HG03565 (cell line): ENCODE data around the gene SLC2A1.
A peak's percentile ranks its signal among the peaks of the same experiment; 100 is the strongest.

Experiments used
- ATAC-seq: cut with Tn5 transposase; IDR thresholded peaks from one replicate; pipeline ENCODE4 v1.9.1; 2021; ENCODE audit warnings: mild to moderate bottlenecking, moderate library complexity; ENCODE audit not compliant: unreplicated experiment

The SLC2A1 gene

GRCh38 chr1:42958488-42959319, at the start of gene SLC2A1:
Gene SLC2A1 (minus strand): TSS chr1:42958868. CDS start chr1:42958651, 217 bp downstream.
- peak; percentile 59 for ATAC-seq

GRCh38 chr1:43007377-43008114, 48.9 kb upstream of the SLC2A1 start:
- ATAC-seq = no peak

- ATAC-seq = no peak
Observed at GRCh38 chr1:43005460-43006361, 47.0 kb upstream of the SLC2A1 start.

GRCh38 chr1:43004587-43005459, 46.2 kb upstream of the SLC2A1 start:
- no peak for ATAC-seq

- ATAC-seq = no peak
Observed at GRCh38 chr1:43002766-43003165, 44.1 kb upstream of the SLC2A1 start.

GRCh38 chr1:43002116-43002515, 43.4 kb upstream of the SLC2A1 start:
- no peak for ATAC-seq

- no peak for ATAC-seq
Observed at GRCh38 chr1:43001434-43001833, 42.8 kb upstream of the SLC2A1 start.

GRCh38 chr1:43000271-43000670, 41.6 kb upstream of the SLC2A1 start:
- ATAC-seq = no peak

GRCh38 chr1:42999308-42999707, 40.6 kb upstream of the SLC2A1 start:
- ATAC-seq = no peak

- ATAC-seq = no peak
Observed at GRCh38 chr1:42998386-42998785, 39.7 kb upstream of the SLC2A1 start.

GRCh38 chr1:42996384-42996970, 37.8 kb upstream of the SLC2A1 start:
- ATAC-seq = no peak

- no peak for ATAC-seq
Observed at GRCh38 chr1:42993502-42994136, 35.0 kb upstream of the SLC2A1 start.

- ATAC-seq = no peak
Observed at GRCh38 chr1:42992054-42992571, 33.4 kb upstream of the SLC2A1 start.

- ATAC-seq = no peak
Observed at GRCh38 chr1:42990757-42991346, 32.2 kb upstream of the SLC2A1 start.

GRCh38 chr1:42983693-42984092, 25.0 kb upstream of the SLC2A1 start:
- no peak for ATAC-seq

GRCh38 chr1:42983253-42983652, 24.6 kb upstream of the SLC2A1 start:
- ATAC-seq = no peak

- no peak for ATAC-seq
Observed at GRCh38 chr1:42982641-42983040, 24.0 kb upstream of the SLC2A1 start.

- no peak for ATAC-seq
Observed at GRCh38 chr1:42981871-42982270, 23.2 kb upstream of the SLC2A1 start.
